ENCODE results near the gene HADHB.

HADHB gene

GRCh38 chr2:26241928-26242436 lies 2.8 kb upstream of the HADHB start:
- in situ Hi-C loops (cut with MboI; ENCODE audit: low pct_unique_long_range_greater_than_20kb, low sequenced_read_pairs, unreplicated experiment) = no loop called here
- no peak for DNase-seq (ENCODE audit: low spot score)
- no peak for TF ChIP-seq CTCF (IDR thresholded peaks at IDR 0.05; ENCODE audit: extremely low read depth, insufficient read depth, missing control alignments)

- no peak for DNase-seq (ENCODE audit: low spot score)
- TF ChIP-seq CTCF (IDR thresholded peaks at IDR 0.05; ENCODE audit: extremely low read depth, insufficient read depth, missing control alignments) = no peak
- in situ Hi-C loops (cut with MboI; ENCODE audit: low pct_unique_long_range_greater_than_20kb, low sequenced_read_pairs, unreplicated experiment) = no loop called here
Measured at GRCh38 chr2:26243470-26244308, 1.1 kb upstream of the HADHB start.

- TF ChIP-seq CTCF (IDR thresholded peaks at IDR 0.05; ENCODE audit: extremely low read depth, insufficient read depth, missing control alignments) = no peak
- peak; percentile 29 for DNase-seq (ENCODE audit: low spot score)
- in situ Hi-C loops (cut with MboI; ENCODE audit: low pct_unique_long_range_greater_than_20kb, low sequenced_read_pairs, unreplicated experiment) = no loop called here
Measured at GRCh38 chr2:26245231-26245732, 543 bp downstream of the HADHB start.

- in situ Hi-C loops (cut with MboI; ENCODE audit: low pct_unique_long_range_greater_than_20kb, low sequenced_read_pairs, unreplicated experiment) = no loop called here
- no peak for TF ChIP-seq CTCF (IDR thresholded peaks at IDR 0.05; ENCODE audit: extremely low read depth, insufficient read depth, missing control alignments)
- peak; percentile 60 for DNase-seq (ENCODE audit: low spot score)
Measured at GRCh38 chr2:26245810-26246209, 1.1 kb downstream of the HADHB start.

GRCh38 chr2:26246818-26247217 lies 2.1 kb downstream of the HADHB start:
- in situ Hi-C loops (cut with MboI; ENCODE audit: low pct_unique_long_range_greater_than_20kb, low sequenced_read_pairs, unreplicated experiment) = no loop called here
- DNase-seq (ENCODE audit: low spot score) = no peak
- no peak for TF ChIP-seq CTCF (IDR thresholded peaks at IDR 0.05; ENCODE audit: extremely low read depth, insufficient read depth, missing control alignments)

- TF ChIP-seq CTCF (IDR thresholded peaks at IDR 0.05; ENCODE audit: extremely low read depth, insufficient read depth, missing control alignments) = no peak
- no peak for DNase-seq (ENCODE audit: low spot score)
- in situ Hi-C loops (cut with MboI; ENCODE audit: low pct_unique_long_range_greater_than_20kb, low sequenced_read_pairs, unreplicated experiment) = no loop called here
Measured at GRCh38 chr2:26249625-26250024, 4.9 kb downstream of the HADHB start.
